B cell (primary cell): ENCODE results near the gene GLOD4. TPM values are rescaled to one million over a fixed set of nuclear protein-coding genes. Genes with fewer than 3 reads are reported as not detected.

Experiments used
- ATAC-seq: fragments of 200-7000 bp; cut with Tn5 transposase; one replicate; pipeline ENCODE4 v1.10.0; 2021; ENCODE audit warnings: low read depth, mild to moderate bottlenecking, moderate number of reproducible peaks, moderate library complexity
- CTCF ChIA-PET: fragments of 350-600 bp; sonication (Branson Sonifier 250); formaldehyde crosslinking; loops from one replicate; lab custom pipeline; 2021; ENCODE audit warnings: antibody characterized with exemption, inconsistent platforms; lab: Charles Lee
- POLR2A ChIA-PET: fragments of 350-600 bp; sonication (Branson Sonifier 250); formaldehyde crosslinking; loops from one replicate; lab custom pipeline; 2021; ENCODE audit warnings: antibody characterized with exemption; lab: Charles Lee
- DNase-seq: peaks from one replicate; pipeline ENCODE4 v3.0.0; 2013
- H2AFZ ChIP-seq: 2 replicates; pipeline ENCODE4 v1.6.1; 2012; ENCODE audit warnings: mild to moderate bottlenecking, low read depth, low read length; ENCODE audit not compliant: insufficient read depth, poor library complexity, severe bottlenecking
- H3K27ac ChIP-seq, 2 donors: 1 replicate in 1 of 2; 2 replicates in 1 of 2; pipeline ENCODE4 v1.5.1; 2012 to 2013; ENCODE audit warnings: low read length in 2 of 2, mild to moderate bottlenecking in 2 of 2, moderate library complexity in 1 of 2
- H3K27me3 ChIP-seq, 4 experiments: fragments of 200-600 bp in 1 of 4; sonication (generic) in 1 of 4; replicated peaks in 1 of 4; 1 replicate in 2 of 4; 2 replicates in 2 of 4; pipeline versions ENCODE4 v1.6.1 to v1.7.0; 2013 to 2016; ENCODE audit warnings: low read length in 3 of 4, mild to moderate bottlenecking in 2 of 4, mixed read lengths in 1 of 4, moderate library complexity in 1 of 4; ENCODE audit not compliant: insufficient read depth in 4 of 4, control insufficient read depth in 3 of 4; ENCODE audit errors: control extremely low read depth in 1 of 4
- H3K36me3 ChIP-seq, 2 experiments: replicated peaks in 1 of 2; 1 replicate in 1 of 2; 2 replicates in 1 of 2; pipeline versions ENCODE4 v1.6.1 to v1.7.1; 2013; ENCODE audit warnings: low read length in 1 of 2; ENCODE audit not compliant: insufficient read depth in 2 of 2, control insufficient read depth in 1 of 2; ENCODE audit errors: control extremely low read depth in 1 of 2, extremely low read depth in 1 of 2
- H3K4me1 ChIP-seq, 2 donors: fragments of 200-600 bp in 1 of 2; sonication (generic) in 1 of 2; 1 replicate in 1 of 2; 2 replicates in 1 of 2; pipeline versions ENCODE4 v1.5.1 to v1.6.1; 2013 to 2017; ENCODE audit warnings: low read length in 2 of 2; ENCODE audit not compliant: control insufficient read depth in 2 of 2, insufficient read depth in 2 of 2
- H3K4me2 ChIP-seq: replicated peaks from 2 replicates; pipeline ENCODE3; 2012; ENCODE audit warnings: mild to moderate bottlenecking, low read depth, low read length; ENCODE audit not compliant: poor library complexity, severe bottlenecking
- H3K4me3 ChIP-seq, 5 experiments: fragments of 200-600 bp in 1 of 5; sonication (generic) in 1 of 5; 1 replicate in 3 of 5; 2 replicates in 2 of 5; pipeline versions ENCODE4 v1.5.1 to v1.7.0; 2011 to 2016; ENCODE audit warnings: low read length in 4 of 5, mild to moderate bottlenecking in 4 of 5, low read depth in 2 of 5, control low read depth in 1 of 5, moderate library complexity in 1 of 5; ENCODE audit not compliant: insufficient read depth in 1 of 5; ENCODE audit errors: control extremely low read depth in 1 of 5, extremely low read depth in 1 of 5
- H3K79me2 ChIP-seq: fragments of 200-600 bp; sonication (generic); one replicate; pipeline ENCODE4 v1.6.0; 2016; ENCODE audit warnings: low read length; ENCODE audit not compliant: control insufficient read depth, insufficient read depth
- H3K9ac ChIP-seq: fragments of 200-600 bp; sonication (generic); 2 replicates; pipeline ENCODE4 v1.6.1; 2017; ENCODE audit warnings: mild to moderate bottlenecking, low read length, moderate library complexity
- H3K9me3 ChIP-seq, 3 donors: one replicate each; pipeline versions ENCODE4 v1.6.1 to v1.7.1; 2013; ENCODE audit warnings: low read length in 2 of 3; ENCODE audit not compliant: control insufficient read depth in 2 of 3, insufficient read depth in 1 of 3; ENCODE audit errors: control extremely low read depth in 1 of 3
- H4K20me1 ChIP-seq: 2 replicates; pipeline ENCODE4 v1.6.0; 2012; ENCODE audit warnings: mild to moderate bottlenecking, low read length; ENCODE audit not compliant: insufficient read depth, control insufficient read depth, poor library complexity, severe bottlenecking
- H3K27ac Mint-ChIP-seq: one replicate; pipeline ENCODE4 v1.8.0; 2021; ENCODE audit warnings: mixed read lengths
- H3K27me3 Mint-ChIP-seq: one replicate; pipeline ENCODE4 v1.8.0; 2021; ENCODE audit warnings: mixed read lengths
- H3K4me1 Mint-ChIP-seq: one replicate; pipeline ENCODE4 v1.8.0; 2021; ENCODE audit warnings: mixed read lengths
- H3K4me3 Mint-ChIP-seq: one replicate; pipeline ENCODE4 v1.8.0; 2021; ENCODE audit warnings: mixed read lengths
- H3K9me3 Mint-ChIP-seq: one replicate; pipeline ENCODE4 v1.8.0; 2022; ENCODE audit warnings: mixed read lengths; ENCODE audit not compliant: insufficient read depth
- EZH2 ChIP-seq: IDR thresholded peaks from 2 replicates; pipeline ENCODE4 v1.6.1; 2012; ENCODE audit warnings: borderline replicate concordance, low read depth, mild to moderate bottlenecking, moderate library complexity, low read length; ENCODE audit not compliant: insufficient read depth, poor library complexity, severe bottlenecking
- WGBS: methylation state at CpG from one replicate; pipeline ENCODE4 v1.1.5; 2013; ENCODE audit warnings: missing lambda C conversion rate; ENCODE audit not compliant: insufficient coverage; 5-methylcytosine and 5-hydroxymethylcytosine counted together
- intact Hi-C: fragments of 100-400 bp; cut with micrococcal nuclease; formaldehyde crosslinking; loops from one replicate; pipeline ENCODE4 v1.10.0; 2022
- polyA plus RNA-seq: library from polyadenylated mRNA; depleted of rRNA; stranded (reverse); fragments of >200 nt; gene quantifications from 2 replicates; pipeline ENCODE4 v1.2.3, GENCODE V29; 2012
- total RNA-seq, 2 donors: library from RNA; stranded (reverse); fragments of 120-200 nt in 1 of 2; gene quantifications; 1 replicate in 1 of 2; 2 replicates in 1 of 2; pipeline versions ENCODE4 v1.2.3 to v1.2.4, GENCODE V29; 2013 to 2022
- TF ChIP-seq, protein P1 (sequence below): fragments of 200-600 bp; IDR thresholded peaks from one replicate; pipeline ENCODE4 v1.8.0; 2022; ENCODE audit warnings: antibody characterized with exemption, mild to moderate bottlenecking

GLOD4 gene
- total and polyA plus RNA-seq, 2 donors (not counting 1 experiment from before 2014, with no cell fraction given) = 24.0 to 77.4 TPM

- Histone ChIP-seq H3K4me3 (peak within 1 kb of the TSS in 4 of 5 experiments; percentile 47 to 57 (median 56)), H3K79me2 (no peaks in the 10 kb centered on the region)
These were observed 49.8 kb downstream of the GLOD4 start, which contains the start of gene TLCD3A for GRCh38 chr17:732067-732901. TLCD3A (plus strand) TSS chr17:732596; CDS start chr17:732648, 52 bp downstream.

More at GRCh38 chr17:732067-732901, 49.8 kb downstream of the GLOD4 start, which contains the start of gene TLCD3A:
- Histone ChIP-seq H2AFZ (peak within 1 kb of the TSS; percentile 69), H3K27me3 (peaks cover 0 to 27% (median 12%) of the 10 kb centered on the region in 4 experiments), H3K27ac (no peak within 1 kb of the TSS), H3K4me2 (peak within 1 kb of the TSS; percentile 97), H3K4me1 (peaks cover 9 to 10% of the 10 kb centered on the region in 2 donors), H3K36me3 (no peaks in the 10 kb centered on the region), H4K20me1 (no peaks in the 10 kb centered on the region), H3K9ac (peak within 1 kb of the TSS; percentile 63), H3K9me3 (peaks cover 0 to 3% (median 0%) of the 10 kb centered on the region in 3 donors)
- Mint-ChIP-seq H3K4me1 (peaks cover 10% of the 10 kb centered on the region), H3K4me3 (peak within 1 kb of the TSS; percentile 88), H3K9me3 (no peaks in the 10 kb centered on the region), H3K27me3 (no peaks in the 10 kb centered on the region), H3K27ac (peak within 1 kb of the TSS; percentile 79)
- POLR2A ChIA-PET = no interaction called here
- intact Hi-C loops = loop anchor here (2.0 kb wide), 2 partner anchors 17 to 21 kb away; partner anchors contain the start of genes GEMIN4 and VPS53
- CTCF ChIA-PET = interaction anchor here (0.9 kb wide), 1 partner anchor 32 kb away, joined by 3 read pairs; no protein-coding TSS in a partner anchor
- DNase-seq (peak; percentile 59), ATAC-seq (peak; percentile 78)
- WGBS = under 1% methylated on average over 126 of the region's 126 CpGs
- TF ChIP-seq, protein P1, sequence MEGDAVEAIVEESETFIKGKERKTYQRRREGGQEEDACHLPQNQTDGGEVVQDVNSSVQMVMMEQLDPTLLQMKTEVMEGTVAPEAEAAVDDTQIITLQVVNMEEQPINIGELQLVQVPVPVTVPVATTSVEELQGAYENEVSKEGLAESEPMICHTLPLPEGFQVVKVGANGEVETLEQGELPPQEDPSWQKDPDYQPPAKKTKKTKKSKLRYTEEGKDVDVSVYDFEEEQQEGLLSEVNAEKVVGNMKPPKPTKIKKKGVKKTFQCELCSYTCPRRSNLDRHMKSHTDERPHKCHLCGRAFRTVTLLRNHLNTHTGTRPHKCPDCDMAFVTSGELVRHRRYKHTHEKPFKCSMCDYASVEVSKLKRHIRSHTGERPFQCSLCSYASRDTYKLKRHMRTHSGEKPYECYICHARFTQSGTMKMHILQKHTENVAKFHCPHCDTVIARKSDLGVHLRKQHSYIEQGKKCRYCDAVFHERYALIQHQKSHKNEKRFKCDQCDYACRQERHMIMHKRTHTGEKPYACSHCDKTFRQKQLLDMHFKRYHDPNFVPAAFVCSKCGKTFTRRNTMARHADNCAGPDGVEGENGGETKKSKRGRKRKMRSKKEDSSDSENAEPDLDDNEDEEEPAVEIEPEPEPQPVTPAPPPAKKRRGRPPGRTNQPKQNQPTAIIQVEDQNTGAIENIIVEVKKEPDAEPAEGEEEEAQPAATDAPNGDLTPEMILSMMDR = no peak
- no peak for TF ChIP-seq EZH2
